ENCODE measurements around the gene DMXL2. TPM values are rescaled to one million over a fixed set of nuclear protein-coding genes. Genes with fewer than 3 reads are reported as not detected.

The DMXL2 gene
- total and polyA plus RNA-seq, 9 of the 15 experiments (the other 6 are each of a cell fraction or from before 2014, with no cell fraction given) = 9.3 to 57.7 (median 30.7) TPM

DNA sequence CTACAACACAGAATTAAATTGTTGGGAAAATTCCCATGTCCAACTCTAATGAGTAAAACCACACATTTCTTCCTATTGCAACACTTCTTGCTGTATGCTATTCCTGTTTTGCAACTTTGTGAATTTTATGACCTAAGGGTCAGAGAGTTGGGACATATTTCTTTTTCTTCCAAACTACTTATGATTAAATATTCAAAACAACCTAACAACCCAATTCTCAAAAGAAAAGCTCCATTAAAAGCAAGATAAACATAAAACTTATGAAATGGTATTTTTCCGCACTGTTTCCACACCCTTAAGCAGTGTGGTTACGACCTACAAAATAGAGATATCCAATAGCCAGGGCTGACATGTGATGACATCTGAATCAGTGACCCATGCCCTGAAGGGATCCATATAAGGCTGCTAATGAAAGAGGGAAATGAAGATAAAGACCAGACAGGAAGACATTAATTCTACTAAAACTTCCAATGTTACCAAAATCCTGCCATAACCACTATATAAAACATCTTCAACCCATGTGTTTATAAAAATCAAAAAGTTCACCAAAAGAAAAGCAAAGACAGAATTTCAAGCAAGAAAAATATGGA is 45.6 kb downstream of the DMXL2 start (continued):
- TF ChIP-seq ZNF407 (IDR thresholded peaks at IDR 0.05; ENCODE audit: low read depth) (no peak), SMAD2 (IDR thresholded peaks at IDR 0.05; ENCODE audit: low read depth, low read length) (no peak), SNIP1 (IDR thresholded peaks at IDR 0.05; ENCODE audit: low read depth) (no peak), MAFF (IDR thresholded peaks at IDR 0.05; ENCODE audit: low read length) (no peak), TEAD2 (tag; IDR thresholded peaks at IDR 0.05) (no peak), THRAP3 (IDR thresholded peaks at IDR 0.05; ENCODE audit: borderline replicate concordance) (no peak)
- TF ChIP-seq, protein P1, sequence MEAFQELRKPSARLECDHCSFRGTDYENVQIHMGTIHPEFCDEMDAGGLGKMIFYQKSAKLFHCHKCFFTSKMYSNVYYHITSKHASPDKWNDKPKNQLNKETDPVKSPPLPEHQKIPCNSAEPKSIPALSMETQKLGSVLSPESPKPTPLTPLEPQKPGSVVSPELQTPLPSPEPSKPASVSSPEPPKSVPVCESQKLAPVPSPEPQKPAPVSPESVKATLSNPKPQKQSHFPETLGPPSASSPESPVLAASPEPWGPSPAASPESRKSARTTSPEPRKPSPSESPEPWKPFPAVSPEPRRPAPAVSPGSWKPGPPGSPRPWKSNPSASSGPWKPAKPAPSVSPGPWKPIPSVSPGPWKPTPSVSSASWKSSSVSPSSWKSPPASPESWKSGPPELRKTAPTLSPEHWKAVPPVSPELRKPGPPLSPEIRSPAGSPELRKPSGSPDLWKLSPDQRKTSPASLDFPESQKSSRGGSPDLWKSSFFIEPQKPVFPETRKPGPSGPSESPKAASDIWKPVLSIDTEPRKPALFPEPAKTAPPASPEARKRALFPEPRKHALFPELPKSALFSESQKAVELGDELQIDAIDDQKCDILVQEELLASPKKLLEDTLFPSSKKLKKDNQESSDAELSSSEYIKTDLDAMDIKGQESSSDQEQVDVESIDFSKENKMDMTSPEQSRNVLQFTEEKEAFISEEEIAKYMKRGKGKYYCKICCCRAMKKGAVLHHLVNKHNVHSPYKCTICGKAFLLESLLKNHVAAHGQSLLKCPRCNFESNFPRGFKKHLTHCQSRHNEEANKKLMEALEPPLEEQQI (IDR thresholded peaks at IDR 0.05) = peak; percentile 55; the same call in 1 of the 2 replicates
- TF ChIP-seq, protein P2, sequence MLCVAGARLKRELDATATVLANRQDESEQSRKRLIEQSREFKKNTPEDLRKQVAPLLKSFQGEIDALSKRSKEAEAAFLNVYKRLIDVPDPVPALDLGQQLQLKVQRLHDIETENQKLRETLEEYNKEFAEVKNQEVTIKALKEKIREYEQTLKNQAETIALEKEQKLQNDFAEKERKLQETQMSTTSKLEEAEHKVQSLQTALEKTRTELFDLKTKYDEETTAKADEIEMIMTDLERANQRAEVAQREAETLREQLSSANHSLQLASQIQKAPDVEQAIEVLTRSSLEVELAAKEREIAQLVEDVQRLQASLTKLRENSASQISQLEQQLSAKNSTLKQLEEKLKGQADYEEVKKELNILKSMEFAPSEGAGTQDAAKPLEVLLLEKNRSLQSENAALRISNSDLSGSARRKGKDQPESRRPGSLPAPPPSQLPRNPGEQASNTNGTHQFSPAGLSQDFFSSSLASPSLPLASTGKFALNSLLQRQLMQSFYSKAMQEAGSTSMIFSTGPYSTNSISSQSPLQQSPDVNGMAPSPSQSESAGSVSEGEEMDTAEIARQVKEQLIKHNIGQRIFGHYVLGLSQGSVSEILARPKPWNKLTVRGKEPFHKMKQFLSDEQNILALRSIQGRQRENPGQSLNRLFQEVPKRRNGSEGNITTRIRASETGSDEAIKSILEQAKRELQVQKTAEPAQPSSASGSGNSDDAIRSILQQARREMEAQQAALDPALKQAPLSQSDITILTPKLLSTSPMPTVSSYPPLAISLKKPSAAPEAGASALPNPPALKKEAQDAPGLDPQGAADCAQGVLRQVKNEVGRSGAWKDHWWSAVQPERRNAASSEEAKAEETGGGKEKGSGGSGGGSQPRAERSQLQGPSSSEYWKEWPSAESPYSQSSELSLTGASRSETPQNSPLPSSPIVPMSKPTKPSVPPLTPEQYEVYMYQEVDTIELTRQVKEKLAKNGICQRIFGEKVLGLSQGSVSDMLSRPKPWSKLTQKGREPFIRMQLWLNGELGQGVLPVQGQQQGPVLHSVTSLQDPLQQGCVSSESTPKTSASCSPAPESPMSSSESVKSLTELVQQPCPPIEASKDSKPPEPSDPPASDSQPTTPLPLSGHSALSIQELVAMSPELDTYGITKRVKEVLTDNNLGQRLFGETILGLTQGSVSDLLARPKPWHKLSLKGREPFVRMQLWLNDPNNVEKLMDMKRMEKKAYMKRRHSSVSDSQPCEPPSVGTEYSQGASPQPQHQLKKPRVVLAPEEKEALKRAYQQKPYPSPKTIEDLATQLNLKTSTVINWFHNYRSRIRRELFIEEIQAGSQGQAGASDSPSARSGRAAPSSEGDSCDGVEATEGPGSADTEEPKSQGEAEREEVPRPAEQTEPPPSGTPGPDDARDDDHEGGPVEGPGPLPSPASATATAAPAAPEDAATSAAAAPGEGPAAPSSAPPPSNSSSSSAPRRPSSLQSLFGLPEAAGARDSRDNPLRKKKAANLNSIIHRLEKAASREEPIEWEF (CRISPR knock-in tag; IDR thresholded peaks at IDR 0.05) = no peak
- TF ChIP-seq, protein P3, sequence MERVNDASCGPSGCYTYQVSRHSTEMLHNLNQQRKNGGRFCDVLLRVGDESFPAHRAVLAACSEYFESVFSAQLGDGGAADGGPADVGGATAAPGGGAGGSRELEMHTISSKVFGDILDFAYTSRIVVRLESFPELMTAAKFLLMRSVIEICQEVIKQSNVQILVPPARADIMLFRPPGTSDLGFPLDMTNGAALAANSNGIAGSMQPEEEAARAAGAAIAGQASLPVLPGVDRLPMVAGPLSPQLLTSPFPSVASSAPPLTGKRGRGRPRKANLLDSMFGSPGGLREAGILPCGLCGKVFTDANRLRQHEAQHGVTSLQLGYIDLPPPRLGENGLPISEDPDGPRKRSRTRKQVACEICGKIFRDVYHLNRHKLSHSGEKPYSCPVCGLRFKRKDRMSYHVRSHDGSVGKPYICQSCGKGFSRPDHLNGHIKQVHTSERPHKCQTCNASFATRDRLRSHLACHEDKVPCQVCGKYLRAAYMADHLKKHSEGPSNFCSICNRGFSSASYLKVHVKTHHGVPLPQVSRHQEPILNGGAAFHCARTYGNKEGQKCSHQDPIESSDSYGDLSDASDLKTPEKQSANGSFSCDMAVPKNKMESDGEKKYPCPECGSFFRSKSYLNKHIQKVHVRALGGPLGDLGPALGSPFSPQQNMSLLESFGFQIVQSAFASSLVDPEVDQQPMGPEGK (CRISPR knock-in tag; IDR thresholded peaks at IDR 0.05; ENCODE audit: borderline replicate concordance) = no peak
